Spinal cord (tissue), 10 donors: Measurements from ENCODE around the gene SDK2. TPM values are rescaled to one million over a fixed set of nuclear protein-coding genes. Genes with fewer than 3 reads are reported as not detected.
"Not testable (repeated sequence)": the region's sequence is repeated elsewhere in the genome, so short reads cannot be mapped to it uniquely, and the experiment has no call there.

ENCODE experiments used
- DNase-seq, 6 donors: peaks; one replicate each; pipeline versions ENCODE4 v3.0.0 to v3.0.0-alpha.2; 2013 to 2015; ENCODE audit warnings: low spot score in 6 of 6, low read depth in 4 of 6
- H3K27ac ChIP-seq: one replicate; pipeline ENCODE4 v1.5.1; 2013; ENCODE audit warnings: low read depth, low read length, control low read depth
- H3K27me3 ChIP-seq: one replicate; pipeline ENCODE4 v1.6.1; 2013; ENCODE audit warnings: low read length; ENCODE audit not compliant: control insufficient read depth, insufficient read depth
- H3K36me3 ChIP-seq: one replicate; pipeline ENCODE4 v1.6.1; 2013; ENCODE audit warnings: low read length; ENCODE audit not compliant: control insufficient read depth, insufficient read depth
- H3K4me1 ChIP-seq: one replicate; pipeline ENCODE4 v1.6.1; 2013; ENCODE audit warnings: low read length; ENCODE audit not compliant: control insufficient read depth, insufficient read depth
- H3K4me3 ChIP-seq: one replicate; pipeline ENCODE4 v1.5.1; 2013; ENCODE audit warnings: low read depth, low read length, control low read depth
- H3K9me3 ChIP-seq: one replicate; pipeline ENCODE4 v1.6.1; 2013; ENCODE audit warnings: low read length; ENCODE audit not compliant: control insufficient read depth, insufficient read depth
- WGBS: methylation state at CpG from one replicate; pipeline ENCODE4 v1.1.5; 2013; ENCODE audit warnings: missing lambda C conversion rate; ENCODE audit not compliant: insufficient coverage; 5-methylcytosine and 5-hydroxymethylcytosine counted together
- polyA plus RNA-seq, 2 donors: library from polyadenylated mRNA; unstranded; fragments of 120-200 nt; gene quantifications; one replicate each; pipeline ENCODE4 v1.2.1, GENCODE V29; 2013; ENCODE audit not compliant: insufficient read length in 2 of 2
- total RNA-seq, 2 donors: library from RNA; depleted of rRNA in 1 of 2; stranded (reverse); fragments of 120-200 nt in 1 of 2; fragments of >200 nt in 1 of 2; gene quantifications; one replicate each; pipeline versions ENCODE4 v1.2.3 to v1.2.4, GENCODE V29; 2013 to 2014
- donor health status: healthy.

The SDK2 gene
- total and polyA plus RNA-seq, 4 donors = 10.9 to 14.4 (median 12.7) TPM

- WGBS = 75% methylated on average over 4 of the region's 11 CpGs
- DNase-seq, H3K27ac ChIP-seq, H3K4me3 ChIP-seq, H3K9me3 ChIP-seq, H3K27me3 ChIP-seq: not testable (repeated sequence)
- Histone ChIP-seq H3K4me1 (peaks cover 47% of the 10 kb centered on the region), H3K36me3 (peaks cover 10% of the 10 kb centered on the region)
Measured at GRCh38 chr17:73312887-73313286, 331.4 kb downstream of the SDK2 start.

DNA sequence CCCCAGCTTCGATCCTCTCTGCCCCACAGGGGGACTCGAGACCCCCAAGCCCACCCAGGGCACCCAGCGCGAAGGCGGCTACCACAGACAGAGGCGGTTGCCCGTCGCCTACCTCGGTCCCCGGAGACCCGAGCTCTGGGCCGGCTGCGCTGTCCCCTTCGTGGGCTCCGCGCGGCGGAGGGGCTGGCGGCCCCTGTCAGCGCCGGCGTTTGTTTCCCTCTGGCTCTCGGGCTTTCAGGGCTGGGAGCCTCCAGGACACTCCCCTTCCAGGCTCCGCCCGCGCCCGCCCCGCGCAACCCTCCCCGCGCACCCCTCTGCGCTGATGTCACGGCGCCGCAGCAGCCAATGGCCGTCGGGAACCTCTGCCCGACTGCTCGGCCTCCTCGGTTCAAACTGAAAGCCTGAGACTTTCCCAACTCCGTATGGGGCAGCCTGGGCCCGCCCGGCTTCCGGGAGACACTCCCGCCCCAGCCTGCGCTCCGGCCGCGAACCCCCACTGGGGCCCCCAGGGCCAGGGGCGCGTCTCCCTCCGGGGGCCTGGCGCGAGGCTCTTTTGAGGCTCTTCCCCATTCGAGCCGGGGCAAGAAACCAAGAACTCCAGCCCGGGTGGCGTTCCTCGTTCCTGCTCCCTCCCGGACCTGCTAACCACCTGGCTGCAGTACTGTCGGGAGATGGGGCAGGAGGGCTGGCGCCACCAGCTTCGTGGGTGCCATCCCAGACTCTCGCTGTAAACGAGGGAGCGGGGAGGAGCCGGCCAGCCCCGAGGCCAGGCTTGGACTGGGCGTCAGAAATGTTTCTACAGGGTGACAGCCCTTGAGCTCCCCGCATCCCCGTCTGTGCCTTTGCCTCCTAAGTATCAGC lies 332.2 kb downstream of the SDK2 start, which contains the start of gene CDC42EP4:
CDC42EP4 (minus strand) TSS at position 221 of the 861 bp plus-strand sequence. CDS start 25,501 bp downstream, outside the sequence.
- Histone ChIP-seq H3K9me3 (no peaks in the 10 kb centered on the region), H3K27ac (peak within 1 kb of the TSS; percentile 98), H3K36me3 (peaks cover 12% of the 10 kb centered on the region), H3K4me1 (peaks cover 50% of the 10 kb centered on the region), H3K4me3 (peak within 1 kb of the TSS; percentile 88), H3K27me3 (no peaks in the 10 kb centered on the region)
- peak; percentile 76 to 97 (median 85) for DNase-seq
- 2% methylated on average over 71 of the region's 71 CpGs for WGBS

DNA sequence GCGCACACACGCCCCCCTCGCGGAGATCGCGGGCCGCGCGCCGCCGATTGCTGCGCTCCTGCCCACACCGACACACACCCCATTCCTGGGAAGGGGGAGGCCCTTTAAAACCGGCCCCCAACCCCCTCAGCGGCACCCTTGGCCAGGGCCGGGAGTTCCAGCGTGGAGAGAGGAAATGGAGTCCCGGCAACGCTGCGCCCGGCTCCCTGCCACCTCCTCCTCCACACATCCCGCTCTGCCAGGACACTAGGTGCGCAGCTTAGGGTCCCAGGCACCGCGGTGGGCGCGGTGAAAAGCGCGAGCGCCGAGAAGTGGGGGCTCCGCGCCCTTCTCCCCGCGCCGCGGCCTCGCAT lies 332.8 kb downstream of the SDK2 start:
- H3K27ac ChIP-seq = peak overlapping the region; percentile 98
- no peaks in the 10 kb centered on the region for H3K27me3 ChIP-seq
- 0% methylated on average over 38 of the region's 38 CpGs for WGBS
- peaks cover 51% of the 10 kb centered on the region for H3K4me1 ChIP-seq
- peaks cover 15% of the 10 kb centered on the region for H3K36me3 ChIP-seq
- no peak for DNase-seq
- no peaks in the 10 kb centered on the region for H3K9me3 ChIP-seq
- peak overlapping the region; percentile 88 for H3K4me3 ChIP-seq

GRCh38 chr17:73309727-73310596 lies 334.3 kb downstream of the SDK2 start:
- Histone ChIP-seq H3K9me3 (no peaks in the 10 kb centered on the region), H3K36me3 (peaks cover 18% of the 10 kb centered on the region), H3K27ac (peak overlapping the region; percentile 98), H3K4me3 (peak overlapping the region; percentile 88), H3K27me3 (no peaks in the 10 kb centered on the region), H3K4me1 (peaks cover 66% of the 10 kb centered on the region)
- peak in 2 of 6 donors; percentile 79 for DNase-seq
- WGBS = 2% methylated on average over 14 of the region's 21 CpGs

DNA sequence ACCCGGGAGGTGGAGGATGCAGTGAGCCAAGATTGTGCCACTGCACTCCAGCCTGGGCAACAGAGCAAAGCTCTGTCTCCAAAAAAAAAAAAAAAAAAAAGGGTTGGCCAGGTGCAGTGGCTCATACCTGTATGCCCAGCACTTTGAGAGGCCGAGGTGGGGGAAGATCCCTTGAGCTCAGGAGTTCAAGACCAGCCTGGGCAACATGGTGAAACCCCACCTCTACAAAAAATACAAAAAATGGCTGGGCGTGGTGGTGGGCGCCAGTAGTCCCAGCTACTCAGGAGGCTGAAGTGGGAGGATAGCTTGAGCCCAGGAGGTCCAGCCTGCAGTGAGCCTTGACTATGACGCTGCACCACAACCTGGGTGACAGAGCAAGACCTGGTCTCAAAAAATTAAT lies 335.3 kb downstream of the SDK2 start:
- not testable (repeated sequence) for H3K9me3 ChIP-seq, DNase-seq, H3K27me3 ChIP-seq
- H3K4me3 ChIP-seq = peak overlapping the region; percentile 88
- peaks cover 21% of the 10 kb centered on the region for H3K36me3 ChIP-seq
- peaks cover 73% of the 10 kb centered on the region for H3K4me1 ChIP-seq
- peak overlapping the region; percentile 98 for H3K27ac ChIP-seq
- WGBS = no CpG with 5 or more reads among the region's 5 CpGs

- H3K4me1 ChIP-seq = peaks cover 73% of the 10 kb centered on the region
- peak in 1 of 6 donors; percentile 60 for DNase-seq
- H3K4me3 ChIP-seq = peak overlapping the region; percentile 18
- peaks cover 21% of the 10 kb centered on the region for H3K36me3 ChIP-seq
- no peaks in the 10 kb centered on the region for H3K9me3 ChIP-seq
- H3K27me3 ChIP-seq = no peaks in the 10 kb centered on the region
- WGBS = 47% methylated on average over 19 of the region's 23 CpGs
- H3K27ac ChIP-seq = peak overlapping the region; percentile 98
Measured at GRCh38 chr17:73308017-73308823, 336.0 kb downstream of the SDK2 start.

- 0% methylated on average over 2 of the region's 9 CpGs for WGBS
- DNase-seq = peak in 4 of 6 donors; percentile 75 to 97 (median 88)
- peaks cover 65% of the 10 kb centered on the region for H3K4me1 ChIP-seq
Measured at GRCh38 chr17:73307130-73307529, 337.1 kb downstream of the SDK2 start.

GRCh38 chr17:73305845-73306836 lies 338.1 kb downstream of the SDK2 start:
- Histone ChIP-seq H3K4me3 (peak overlapping the region; percentile 16), H3K36me3 (peaks cover 20% of the 10 kb centered on the region), H3K4me1 (peaks cover 68% of the 10 kb centered on the region), H3K27me3 (no peaks in the 10 kb centered on the region), H3K27ac (peak overlapping the region; percentile 65), H3K9me3 (no peaks in the 10 kb centered on the region)
- 58% methylated on average over 8 of the region's 11 CpGs for WGBS
- DNase-seq = no peak

More at GRCh38 chr17:73307130-73307529, 337.1 kb downstream of the SDK2 start:
- Histone ChIP-seq H3K4me3 (no peak overlapping the region), H3K27me3 (no peaks in the 10 kb centered on the region), H3K36me3 (peaks cover 23% of the 10 kb centered on the region), H3K27ac (peak overlapping the region; percentile 65), H3K9me3 (no peaks in the 10 kb centered on the region)
